H1 (cell line): Measurements from ENCODE around the gene KDM2A. TPM values are rescaled to one million over a fixed set of nuclear protein-coding genes. Genes with fewer than 3 reads are reported as not detected.

ENCODE experiments used
- CTCF ChIA-PET: fragments of 300-600 bp; sonication (Branson Sonifier 250); formaldehyde crosslinking; loops from one replicate; lab custom pipeline; 2021; ENCODE audit not compliant: partially characterized antibody; lab: Charles Lee
- POLR2A ChIA-PET: fragments of 300-600 bp; sonication (Branson Sonifier 250); formaldehyde crosslinking; loops from one replicate; lab custom pipeline; 2021; ENCODE audit warnings: inconsistent platforms; ENCODE audit not compliant: partially characterized antibody; lab: Charles Lee
- DNase-seq, 2 experiments: peaks; one replicate each; pipeline versions ENCODE4 v3.0.0 to v3.0.0-alpha.2; 2010 to 2022; ENCODE audit warnings: low spot score in 2 of 2, low read depth in 1 of 2, mixed read lengths in 1 of 2
- FAIRE-seq: peaks from 2 replicates; lab custom pipeline; 2011; peaks lifted over from hg19 to GRCh38; lab: Jason Lieb, UNC
- H2AFZ ChIP-seq: 2 replicates; pipeline ENCODE4 v1.8.1; 2012; ENCODE audit warnings: low read length, inconsistent platforms
- H2AK5ac ChIP-seq: 2 replicates; pipeline ENCODE4 v1.6.1; 2013; ENCODE audit warnings: low read depth, low read length
- H2BK120ac ChIP-seq: replicated peaks from 2 replicates; pipeline ENCODE3; 2013; ENCODE audit warnings: low read depth, low read length, inconsistent platforms
- H2BK12ac ChIP-seq: 2 replicates; pipeline ENCODE4 v1.6.1; 2013; ENCODE audit warnings: low read depth, low read length
- H2BK15ac ChIP-seq: 2 replicates; pipeline ENCODE4 v1.6.1; 2013; ENCODE audit warnings: low read length
- H2BK20ac ChIP-seq: 2 replicates; pipeline ENCODE4 v1.6.1; 2013; ENCODE audit warnings: low read length
- H2BK5ac ChIP-seq: 2 replicates; pipeline ENCODE4 v1.6.1; 2013; ENCODE audit warnings: low read depth, low read length
- H3K14ac ChIP-seq: 2 replicates; pipeline ENCODE4 v1.6.1; 2013; ENCODE audit warnings: inconsistent platforms; ENCODE audit not compliant: insufficient read length
- H3K18ac ChIP-seq: 2 replicates; pipeline ENCODE4 v1.6.1; 2013; ENCODE audit warnings: low read length; ENCODE audit errors: extremely low read depth
- H3K23ac ChIP-seq: 2 replicates; pipeline ENCODE4 v1.6.1; 2013; ENCODE audit warnings: inconsistent platforms; ENCODE audit not compliant: insufficient read length
- H3K23me2 ChIP-seq: 2 replicates; pipeline ENCODE4 v1.6.1; 2013; ENCODE audit warnings: low read depth, low read length
- H3K27ac ChIP-seq: 2 replicates; pipeline ENCODE4 v1.6.1; 2011; ENCODE audit warnings: low read depth, low read length, inconsistent platforms
- H3K27me3 ChIP-seq, 4 experiments: replicated peaks in 1 of 4; 1 replicate in 1 of 4; 2 replicates in 3 of 4; pipeline versions ENCODE4 v1.6.1 to v1.8.1; 2011 to 2013; ENCODE audit warnings: low read length in 3 of 4, mild to moderate bottlenecking in 3 of 4, inconsistent platforms in 2 of 4, mixed read lengths in 2 of 4, moderate library complexity in 1 of 4; ENCODE audit not compliant: control insufficient read depth in 3 of 4, insufficient read depth in 3 of 4; ENCODE audit errors: extremely low read depth in 1 of 4
- H3K36me3 ChIP-seq, 4 experiments: 2 replicates each; pipeline versions ENCODE4 v1.6.1 to v1.8.1; 2011 to 2013; ENCODE audit warnings: mild to moderate bottlenecking in 4 of 4, low read length in 3 of 4, moderate library complexity in 2 of 4, control low read depth in 1 of 4, inconsistent platforms in 1 of 4; ENCODE audit not compliant: insufficient read depth in 4 of 4, control insufficient read depth in 2 of 4
- H3K4ac ChIP-seq: replicated peaks from 2 replicates; pipeline ENCODE3; 2013; ENCODE audit warnings: low read length, low read depth, mixed read lengths, inconsistent platforms; ENCODE audit not compliant: insufficient read length
- H3K4me1 ChIP-seq, 4 experiments: replicated peaks in 1 of 4; 1 replicate in 1 of 4; 2 replicates in 3 of 4; pipeline versions ENCODE4 v1.6.1 to v1.8.1; 2011 to 2013; ENCODE audit warnings: low read length in 3 of 4, inconsistent platforms in 2 of 4, mixed read lengths in 1 of 4; ENCODE audit not compliant: insufficient read depth in 4 of 4, control insufficient read depth in 3 of 4
- H3K4me2 ChIP-seq, 2 experiments: 2 replicates each; pipeline versions ENCODE4 v1.6.1 to v1.8.1; 2011 to 2013; ENCODE audit warnings: low read depth in 2 of 2, low read length in 2 of 2, control low read depth in 1 of 2, inconsistent platforms in 1 of 2, mild to moderate bottlenecking in 1 of 2; ENCODE audit not compliant: insufficient read depth in 1 of 2
- H3K4me3 ChIP-seq, 4 experiments: fragments of 200-600, 300-600 bp in 1 of 4; sonication (generic), shearing (Covaris generic), sonication (Bioruptor Twin) in 1 of 4; 2 replicates each; pipeline versions ENCODE4 v1.5.1 to v1.8.1; 2011 to 2016; ENCODE audit warnings: low read length in 4 of 4, low read depth in 3 of 4, control low read depth in 2 of 4, inconsistent platforms in 2 of 4, mild to moderate bottlenecking in 2 of 4, mixed read lengths in 1 of 4, moderate library complexity in 1 of 4; ENCODE audit not compliant: insufficient read depth in 2 of 4; ENCODE audit errors: extremely low read depth in 1 of 4
- H3K56ac ChIP-seq: replicated peaks from 2 replicates; pipeline ENCODE3; 2013; ENCODE audit warnings: low read depth, mild to moderate bottlenecking, mixed read lengths, low read length, inconsistent platforms; ENCODE audit not compliant: insufficient read length
- H3K79me1 ChIP-seq: 2 replicates; pipeline ENCODE4 v1.6.1; 2013; ENCODE audit warnings: low read depth, low read length, control low read depth
- H3K79me2 ChIP-seq, 2 experiments: 2 replicates each; pipeline versions ENCODE4 v1.6.1 to v1.8.1; 2012 to 2013; ENCODE audit warnings: low read length in 2 of 2, mild to moderate bottlenecking in 2 of 2, inconsistent platforms in 1 of 2; ENCODE audit not compliant: insufficient read depth in 2 of 2, control insufficient read depth in 1 of 2
- H3K9ac ChIP-seq, 4 experiments: replicated peaks in 1 of 4; 1 replicate in 1 of 4; 2 replicates in 3 of 4; pipeline versions ENCODE4 v1.6.1 to v1.8.1; 2011 to 2013; ENCODE audit warnings: low read depth in 3 of 4, low read length in 3 of 4, control low read depth in 2 of 4, mild to moderate bottlenecking in 2 of 4, moderate library complexity in 2 of 4, inconsistent platforms in 1 of 4; ENCODE audit errors: extremely low read depth in 1 of 4
- H3K9me3 ChIP-seq, 2 experiments: 2 replicates each; pipeline versions ENCODE4 v1.6.1 to v1.8.1; 2012 to 2013; ENCODE audit warnings: mild to moderate bottlenecking in 2 of 2, moderate library complexity in 2 of 2, control low read depth in 1 of 2, inconsistent platforms in 1 of 2, low read depth in 1 of 2, low read length in 1 of 2, mixed read lengths in 1 of 2; ENCODE audit not compliant: insufficient read depth in 2 of 2
- H4K20me1 ChIP-seq, 2 experiments: replicated peaks in 1 of 2; 2 replicates each; pipeline versions ENCODE3 to v1.8.1; 2011 to 2013; ENCODE audit warnings: inconsistent platforms in 2 of 2, low read length in 2 of 2, mild to moderate bottlenecking in 1 of 2; ENCODE audit not compliant: insufficient read depth in 2 of 2, control insufficient read depth in 1 of 2
- H4K5ac ChIP-seq: 2 replicates; pipeline ENCODE4 v1.6.1; 2013; ENCODE audit warnings: low read length, low read depth, mixed read lengths, inconsistent platforms; ENCODE audit not compliant: insufficient read length
- H4K8ac ChIP-seq: 2 replicates; pipeline ENCODE4 v1.8.0; 2013; ENCODE audit warnings: mild to moderate bottlenecking, moderate library complexity, low read length, inconsistent platforms; ENCODE audit not compliant: insufficient read depth; ENCODE audit errors: extremely low read depth
- H4K91ac ChIP-seq: replicated peaks from 2 replicates; pipeline ENCODE3; 2013; ENCODE audit warnings: low read length, mixed read lengths, inconsistent platforms; ENCODE audit not compliant: insufficient read length
- KDM1A ChIP-seq: fragments of 200-600, 300-600 bp; sonication (generic); IDR thresholded peaks from 2 replicates; pipeline ENCODE4 v1.7.1; 2016; ENCODE audit warnings: mild to moderate bottlenecking, low read length, borderline replicate concordance
- POLR2A ChIP-seq, 2 experiments: IDR thresholded peaks; 1 replicate in 1 of 2; 2 replicates in 1 of 2; pipeline ENCODE4 v1.6.1; 2011; ENCODE audit warnings: low read depth in 2 of 2, low read length in 2 of 2, mild to moderate bottlenecking in 2 of 2; ENCODE audit errors: control extremely low read depth in 1 of 2
- WGBS, 2 experiments: shearing (Covaris generic) in 1 of 2; methylation state at CpG; one replicate each; pipeline versions ENCODE4 v1.1.6 to v1.1.7; 2013 to 2015; ENCODE audit warnings: low lambda C conversion rate in 2 of 2, mixed read lengths in 2 of 2, inconsistent platforms in 1 of 2, low coverage in 1 of 2, missing lambda C conversion rate in 1 of 2; ENCODE audit not compliant: insufficient replicate concordance in 2 of 2, insufficient coverage in 1 of 2, insufficient read length in 1 of 2; ENCODE audit errors: extremely low coverage in 1 of 2, missing lambda C conversion rate in 1 of 2; 5-methylcytosine and 5-hydroxymethylcytosine counted together
- polyA plus RNA-seq, 7 experiments: library from polyadenylated mRNA; depleted of rRNA in 3 of 7; stranded (reverse) in 5 of 7; unstranded in 2 of 7; fragments of >200 nt in 5 of 7; fragments of 200-250 nt in 2 of 7; gene quantifications; 1 replicate in 5 of 7; 2 replicates in 1 of 7; 4 replicates in 1 of 7; pipeline versions ENCODE4 v1.2.1 to v1.2.3, GENCODE V29; 2011 to 2013; ENCODE audit warnings: missing spikeins in 2 of 7, mixed read lengths in 2 of 7
- total RNA-seq: library from RNA; stranded (reverse); fragmentation: NEBNext Ultra II Directional; extraction: Animal tissue kit (Norgen Biotek cat#: 25700); gene quantifications from 2 replicates; pipeline ENCODE4 v1.2.1, GENCODE V29; 2021

Gene KDM2A
- total and polyA plus RNA-seq, 2 of the 8 experiments (the other 6 are each of a cell fraction or from before 2014, with no cell fraction given), result 55.4 to 66.2 TPM

DNA sequence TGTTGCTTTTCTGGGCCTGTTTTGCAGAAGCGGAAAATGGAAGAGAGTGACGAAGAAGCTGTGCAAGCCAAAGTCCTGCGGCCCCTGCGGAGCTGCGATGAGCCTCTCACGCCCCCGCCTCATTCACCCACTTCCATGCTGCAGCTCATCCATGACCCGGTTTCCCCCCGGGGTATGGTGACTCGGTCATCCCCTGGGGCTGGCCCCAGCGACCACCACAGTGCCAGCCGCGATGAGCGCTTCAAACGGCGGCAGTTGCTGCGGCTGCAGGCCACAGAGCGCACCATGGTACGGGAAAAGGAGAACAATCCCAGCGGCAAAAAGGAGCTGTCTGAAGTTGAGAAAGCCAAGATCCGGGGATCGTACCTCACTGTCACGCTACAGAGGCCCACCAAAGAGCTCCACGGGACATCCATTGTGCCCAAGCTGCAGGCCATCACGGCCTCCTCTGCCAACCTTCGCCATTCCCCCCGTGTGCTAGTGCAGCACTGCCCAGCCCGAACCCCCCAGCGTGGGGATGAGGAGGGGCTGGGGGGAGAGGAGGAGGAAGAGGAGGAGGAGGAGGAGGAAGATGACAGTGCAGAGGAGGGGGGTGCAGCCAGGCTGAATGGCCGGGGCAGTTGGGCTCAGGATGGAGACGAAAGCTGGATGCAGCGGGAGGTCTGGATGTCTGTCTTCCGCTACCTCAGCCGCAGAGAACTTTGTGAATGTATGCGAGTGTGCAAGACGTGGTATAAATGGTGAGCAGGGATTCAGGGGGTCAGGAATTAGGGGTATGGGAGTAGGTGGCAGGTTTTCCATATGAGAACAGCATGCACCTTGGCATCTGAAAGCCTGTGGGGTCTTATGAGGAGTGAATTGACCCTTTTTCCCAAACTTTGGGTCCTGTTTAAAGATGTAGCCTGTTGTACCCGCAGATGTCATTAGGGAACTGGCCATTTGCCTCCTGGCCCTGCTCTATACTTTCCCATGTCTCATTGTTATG lies 131.3 kb downstream of the KDM2A start:
- no peaks in the 10 kb centered on the region for H3K79me2 ChIP-seq
- DNase-seq (no peak), FAIRE-seq (no peak)
- no peak overlapping the region for H3K23ac ChIP-seq
- no peak overlapping the region for H2BK120ac ChIP-seq
- no peak overlapping the region for H3K56ac ChIP-seq
- H2AFZ ChIP-seq, result no peak overlapping the region
- H3K14ac ChIP-seq, result no peak overlapping the region
- ChIA-PET POLR2A (interaction anchor here (1.2 to 1.8 kb wide), 5 partner anchors 9 to 67 kb away, joined by 3 to 5 read pairs (median 4); no protein-coding TSS in a partner anchor), CTCF (interaction anchor here (0.9 to 1.3 kb wide), 4 partner anchors 12 to 61 kb away, joined by 3 to 6 read pairs (median 3); no protein-coding TSS in a partner anchor)
- H2AK5ac ChIP-seq, result no peak overlapping the region
- peaks cover 0 to 8% of the 10 kb centered on the region in 2 experiments for H4K20me1 ChIP-seq
- H3K4me3 ChIP-seq, result no peak overlapping the region
- H3K27ac ChIP-seq, result no peak overlapping the region
- WGBS, 2 experiments, result 97% methylated on average over 37 of the region's 37 CpGs; no CpG with 5 or more reads in 1 of the 2 experiments
- H4K5ac ChIP-seq, result no peak overlapping the region
- 0 out of 3 replicates have a peak, but pooled peaks of 1 of the 2 experiments have one; percentile 12 for TF ChIP-seq POLR2A (IDR thresholded peaks at IDR 0.05; ENCODE audit: control extremely low read depth in 1 of 2, low read depth in 2 of 2, low read length in 2 of 2)
- TF ChIP-seq KDM1A, result no peak
- no peak overlapping the region for H2BK15ac ChIP-seq
- no peaks in the 10 kb centered on the region for H3K4me1 ChIP-seq
- H3K27me3 ChIP-seq, result no peaks in the 10 kb centered on the region
- no peak overlapping the region; the same call in 1 of the 2 replicates for H2BK5ac ChIP-seq
- H4K91ac ChIP-seq, result no peak overlapping the region
- H3K79me1 ChIP-seq, result peaks cover under 1% of the 10 kb centered on the region; the same call in 1 of the 2 replicates
- no peak overlapping the region for H3K9ac ChIP-seq
- H2BK20ac ChIP-seq, result no peak overlapping the region
- H3K36me3 ChIP-seq, result peaks cover 69 to 100% (median 91%) of the 10 kb centered on the region in 4 experiments
- no peak overlapping the region for H3K4me2 ChIP-seq
- no peaks in the 10 kb centered on the region; the same call in 1 of the 2 replicates for H3K23me2 ChIP-seq
- H3K4ac ChIP-seq, result no peak overlapping the region
- no peak overlapping the region for H4K8ac ChIP-seq
- H3K18ac ChIP-seq, result no peak overlapping the region
- H2BK12ac ChIP-seq, result no peak overlapping the region
- no peaks in the 10 kb centered on the region for H3K9me3 ChIP-seq
